ENCODE data around the gene HSD11B2.

The HSD11B2 gene

DNA sequence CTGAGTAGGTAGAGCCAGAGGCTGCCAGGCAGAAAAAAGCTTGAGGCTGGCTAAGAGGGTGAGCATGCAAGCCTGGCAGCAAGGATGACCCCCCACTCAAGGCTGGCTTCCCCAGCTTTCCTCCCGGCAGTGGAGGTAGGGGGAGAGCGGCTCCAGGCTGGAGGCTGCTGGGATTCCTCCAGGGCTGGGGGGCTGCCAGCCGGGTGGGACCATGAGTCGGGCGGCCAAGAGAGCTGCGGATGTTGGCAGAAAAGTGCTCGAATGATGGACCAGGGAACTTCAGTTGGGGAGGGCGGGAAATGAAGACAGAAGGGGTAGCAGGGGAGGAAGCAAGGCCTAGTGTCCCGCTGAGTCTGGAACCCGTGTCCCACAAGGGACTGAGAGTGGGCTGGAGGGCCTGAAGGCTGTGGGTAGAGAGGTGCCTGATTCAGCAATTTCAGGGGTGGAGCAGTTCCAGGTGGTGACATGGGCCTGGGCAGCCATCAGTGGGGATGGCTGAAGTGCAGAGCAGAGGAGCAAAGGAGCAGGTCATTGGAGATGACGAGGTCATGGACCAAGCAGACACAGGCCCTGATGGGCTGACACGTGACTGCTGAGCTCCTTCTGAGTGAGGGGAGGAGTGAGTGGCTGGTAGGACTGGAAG, 20.3 kb downstream of the HSD11B2 start:
- no peak for DNase-seq (ENCODE audit: low read depth, low spot score)

DNA sequence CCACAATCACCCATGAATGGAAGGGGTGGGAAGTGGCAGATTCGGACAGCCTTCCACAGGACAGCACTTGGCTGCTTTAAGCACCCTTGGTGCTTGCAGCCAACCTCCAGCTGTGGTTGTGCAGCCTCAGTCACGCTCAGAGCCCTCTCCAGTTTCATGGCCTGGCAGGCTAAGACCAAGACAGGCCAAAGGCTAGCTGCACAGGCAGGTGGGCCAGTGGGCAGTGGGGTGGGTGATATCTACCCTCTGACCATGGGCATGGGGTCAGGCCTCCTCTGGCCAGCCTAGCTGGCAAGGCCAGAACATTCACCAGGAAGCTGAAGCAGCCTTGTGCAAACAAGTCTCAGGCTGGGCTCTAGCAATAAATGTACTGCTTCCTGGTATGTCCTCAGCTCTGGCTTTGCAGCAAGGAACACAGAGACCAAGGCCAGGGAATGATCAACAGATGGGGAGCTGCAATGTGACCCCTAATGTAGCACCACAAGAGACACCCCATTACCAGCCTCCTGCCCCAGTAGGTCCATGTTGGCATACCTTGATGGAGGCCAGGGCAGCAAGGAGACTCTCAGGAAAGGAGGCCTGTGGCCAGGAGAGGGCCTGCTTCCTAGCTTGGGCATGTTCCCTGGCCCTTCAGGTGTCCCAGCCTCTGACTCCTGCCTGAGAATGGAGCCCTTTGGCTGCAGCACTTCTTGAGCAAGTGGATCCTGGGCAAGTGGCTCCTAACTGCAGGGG, 20.9 kb downstream of the HSD11B2 start:
- no peak for DNase-seq (ENCODE audit: low read depth, low spot score)

DNA sequence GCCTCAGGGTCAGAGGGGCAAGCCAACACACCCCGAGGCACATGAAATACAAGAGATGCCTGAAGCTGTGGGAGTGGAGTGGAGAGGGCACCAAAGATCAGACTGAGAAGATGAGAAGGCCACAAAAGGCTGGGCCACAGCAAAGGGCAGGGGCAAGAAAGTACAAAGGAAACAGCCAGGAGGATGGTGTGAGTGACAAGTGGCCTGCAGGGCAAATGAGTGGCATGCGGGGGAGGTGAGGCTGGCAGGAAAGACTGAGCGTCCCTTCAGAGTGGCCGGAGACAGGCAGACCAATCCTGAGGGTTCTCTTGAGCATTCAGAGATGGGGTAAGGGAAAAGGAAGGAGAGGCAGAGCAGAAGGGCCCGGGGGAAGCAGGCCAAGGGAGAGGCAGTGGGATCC, 23.2 kb downstream of the HSD11B2 start:
- DNase-seq (ENCODE audit: low read depth, low spot score): no peak

DNA sequence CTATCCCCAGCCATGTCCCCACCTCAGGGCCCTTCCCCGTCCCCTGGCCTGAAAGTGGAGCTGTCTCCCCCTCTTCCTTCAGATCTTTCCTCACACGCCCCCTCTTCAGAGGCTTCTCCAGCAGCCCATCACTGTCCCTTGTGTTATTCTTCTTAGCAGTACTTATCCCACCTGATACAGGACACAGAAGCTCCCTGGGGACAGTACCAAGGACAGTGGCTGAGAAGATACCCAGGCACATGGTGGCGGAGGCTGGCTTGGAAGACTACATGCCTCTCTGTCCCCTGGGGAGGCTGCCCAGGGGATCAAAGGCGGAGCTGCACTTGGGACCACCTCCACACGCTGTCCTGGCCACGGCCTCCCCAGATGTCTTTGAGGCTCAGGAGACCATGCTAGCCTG, 23.9 kb downstream of the HSD11B2 start:
- DNase-seq (ENCODE audit: low read depth, low spot score): no peak

DNA sequence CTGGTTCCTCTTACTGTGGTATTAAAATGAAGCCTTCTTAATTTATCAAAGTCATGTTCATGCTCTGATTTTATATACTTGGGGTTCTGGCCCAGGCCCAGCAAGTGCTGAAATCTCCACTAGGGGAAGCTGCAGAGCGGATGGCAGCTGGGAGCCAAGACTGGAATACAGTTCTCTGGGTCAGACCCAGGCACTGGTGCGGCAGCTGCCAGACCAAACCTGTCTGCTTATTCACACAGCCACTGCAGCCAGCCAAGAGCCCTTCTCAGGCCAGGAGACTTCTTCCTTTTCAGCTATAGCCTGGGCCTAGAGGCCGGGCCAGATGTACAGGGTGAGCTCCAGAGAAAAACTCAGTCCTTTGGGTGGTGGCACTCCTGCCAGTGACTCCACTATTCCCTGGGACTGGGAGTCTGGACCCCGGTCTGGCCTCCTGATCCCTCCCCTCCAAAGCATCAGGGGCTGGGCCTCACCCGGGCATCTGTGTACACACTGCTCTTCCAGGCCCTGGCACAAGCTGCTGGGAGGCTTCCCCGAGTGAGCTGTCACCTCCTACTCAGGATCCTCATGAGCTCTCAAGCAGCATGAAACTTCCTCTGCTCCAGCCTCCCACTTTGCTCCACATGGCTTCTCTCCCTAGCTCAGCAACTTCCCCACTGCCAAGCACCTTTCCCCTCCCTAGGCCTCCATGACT, 25.6 kb downstream of the HSD11B2 start:
- peak; percentile 45 for DNase-seq (ENCODE audit: low read depth, low spot score)

DNA sequence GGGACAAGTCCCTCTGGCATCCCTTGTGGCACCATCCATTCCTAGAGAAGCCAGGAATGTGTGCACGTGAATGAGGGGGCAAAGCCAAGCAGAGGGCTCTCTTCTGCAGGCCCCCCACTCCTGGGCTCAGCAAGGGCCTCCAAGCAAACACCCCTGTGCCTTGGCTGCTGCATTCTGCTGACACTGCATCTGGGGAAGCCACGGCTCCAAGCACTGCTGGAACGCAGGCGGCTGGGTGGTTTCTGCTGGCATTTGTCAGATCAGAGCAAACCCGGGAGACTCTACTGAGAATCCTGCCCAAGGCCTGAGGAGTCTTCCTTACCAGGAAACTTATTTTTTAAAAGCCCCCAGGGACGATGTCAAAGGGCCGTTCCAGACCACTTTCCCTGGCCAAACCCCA, 26.7 kb downstream of the HSD11B2 start:
- no peak for DNase-seq (ENCODE audit: low read depth, low spot score)

DNA sequence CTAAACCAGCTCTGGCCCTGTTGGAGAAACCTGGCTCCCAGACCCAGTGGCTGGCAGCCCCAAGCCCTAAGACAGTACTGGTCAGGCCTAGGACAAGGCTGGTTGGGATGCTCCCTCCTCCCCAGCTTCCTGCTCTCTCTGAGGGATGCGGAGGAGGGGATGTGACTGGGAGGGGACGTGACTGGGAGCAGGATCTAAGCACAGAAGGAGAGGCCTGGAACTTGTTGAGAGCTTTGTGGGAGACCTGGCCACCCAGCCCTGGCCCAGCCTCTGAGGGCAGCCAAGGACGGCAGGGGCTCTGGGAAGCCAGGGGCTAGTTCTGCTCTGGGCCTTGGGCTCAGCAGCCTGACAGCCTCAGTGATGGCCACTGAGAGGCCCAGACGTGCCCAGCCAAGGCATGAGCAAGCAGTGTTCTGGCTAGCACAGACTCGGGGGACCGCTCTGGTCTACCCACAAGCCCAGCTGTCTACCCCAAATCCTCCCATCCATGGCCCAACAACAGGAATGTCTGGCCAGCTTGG, 27.3 kb downstream of the HSD11B2 start:
- DNase-seq (ENCODE audit: low read depth, low spot score): no peak

DNA sequence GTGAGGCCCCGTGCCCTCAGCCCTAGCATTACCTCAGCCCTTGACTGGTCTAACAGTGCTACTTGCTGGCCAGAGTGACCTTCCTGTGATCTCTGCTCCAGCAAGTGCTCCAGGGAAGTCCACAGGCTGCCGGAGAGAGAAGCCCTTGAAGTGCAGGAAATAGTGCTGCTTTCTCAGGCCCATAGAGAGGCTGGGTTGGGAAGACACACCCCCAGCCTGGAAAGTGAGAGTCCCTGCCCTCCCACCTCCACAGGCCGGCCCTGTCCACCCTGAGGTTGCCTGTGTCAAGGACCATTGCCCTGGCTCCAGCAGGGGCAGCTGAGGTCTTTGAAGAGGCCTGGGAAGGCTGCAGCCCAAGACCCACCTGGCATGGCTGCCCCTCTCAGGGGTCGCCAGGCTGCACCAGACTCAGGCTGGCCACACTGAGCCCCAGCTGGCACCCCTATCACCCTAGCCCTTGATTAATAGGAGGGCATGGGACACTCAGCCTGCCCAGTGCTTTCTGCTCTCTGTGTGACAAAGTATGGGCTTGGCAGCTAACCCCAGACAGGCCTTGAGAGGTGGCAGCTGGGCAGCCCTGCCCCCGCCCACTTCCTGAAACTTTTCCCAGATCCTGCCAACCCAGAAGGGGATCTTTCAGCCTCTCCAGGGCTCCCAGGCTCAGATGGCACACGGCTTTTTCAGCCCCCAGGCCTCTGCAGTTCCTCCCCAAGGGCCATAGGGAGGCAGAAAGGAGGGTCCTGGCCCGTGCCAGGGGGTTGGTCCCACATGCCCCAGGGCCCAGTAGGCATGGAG, 28.3 kb downstream of the HSD11B2 start:
- DNase-seq (ENCODE audit: low read depth, low spot score): no peak

DNA sequence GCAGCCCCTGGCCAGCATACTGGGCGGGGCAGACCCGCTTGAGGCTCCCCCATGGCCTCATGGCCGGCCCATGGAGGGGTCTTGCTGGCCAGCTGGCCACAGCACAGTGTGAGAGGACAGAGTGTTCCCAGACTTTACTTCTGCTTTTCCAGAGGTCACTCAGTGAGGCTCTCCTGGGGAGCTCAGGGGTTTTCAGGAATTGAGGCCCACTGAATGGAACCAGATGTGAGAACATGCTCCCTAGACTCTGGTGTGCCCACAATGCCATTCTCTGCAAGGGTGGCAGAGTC, 28.9 kb downstream of the HSD11B2 start:
- DNase-seq (ENCODE audit: low read depth, low spot score): no peak

DNA sequence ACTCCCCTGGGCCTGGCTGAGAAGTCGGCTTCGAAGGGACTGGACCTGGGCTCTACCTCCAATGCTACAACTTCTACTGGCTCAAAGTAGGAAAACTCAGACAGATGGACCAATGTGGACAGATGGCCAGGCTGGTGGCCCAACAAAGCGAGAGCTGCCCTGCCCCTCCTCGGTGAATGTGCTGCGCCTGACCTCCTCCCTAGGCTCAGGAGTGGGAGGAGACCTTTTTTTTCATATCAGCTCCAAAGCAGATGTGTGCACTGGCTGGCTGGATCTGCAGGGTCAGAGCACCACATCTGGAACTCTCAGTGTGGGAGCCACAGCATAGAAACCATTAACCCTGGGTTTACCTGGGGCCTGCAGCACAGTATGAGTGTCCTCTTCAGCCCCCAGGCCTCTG, 29.2 kb downstream of the HSD11B2 start:
- no peak for DNase-seq (ENCODE audit: low read depth, low spot score)

DNA sequence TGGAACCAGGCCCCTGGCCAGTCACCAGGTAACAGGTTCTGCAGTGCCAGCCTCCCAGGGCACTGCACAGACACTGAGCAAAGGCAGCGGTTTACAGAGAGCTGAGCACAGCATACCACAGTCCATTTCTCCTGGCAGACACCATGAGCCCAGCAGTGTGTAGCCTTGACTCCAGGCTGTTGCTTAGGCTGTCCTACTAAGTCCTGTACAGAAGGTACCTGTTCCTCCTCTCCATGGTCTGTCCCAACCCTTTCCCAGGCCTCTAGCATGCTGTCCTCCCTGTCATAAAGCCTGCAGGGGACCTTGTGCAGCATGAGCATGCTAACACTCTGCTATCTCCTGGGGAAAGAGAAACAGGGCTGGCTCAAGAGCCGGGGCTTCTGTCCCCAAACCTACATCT, 30.0 kb downstream of the HSD11B2 start:
- DNase-seq (ENCODE audit: low read depth, low spot score): no peak

DNA sequence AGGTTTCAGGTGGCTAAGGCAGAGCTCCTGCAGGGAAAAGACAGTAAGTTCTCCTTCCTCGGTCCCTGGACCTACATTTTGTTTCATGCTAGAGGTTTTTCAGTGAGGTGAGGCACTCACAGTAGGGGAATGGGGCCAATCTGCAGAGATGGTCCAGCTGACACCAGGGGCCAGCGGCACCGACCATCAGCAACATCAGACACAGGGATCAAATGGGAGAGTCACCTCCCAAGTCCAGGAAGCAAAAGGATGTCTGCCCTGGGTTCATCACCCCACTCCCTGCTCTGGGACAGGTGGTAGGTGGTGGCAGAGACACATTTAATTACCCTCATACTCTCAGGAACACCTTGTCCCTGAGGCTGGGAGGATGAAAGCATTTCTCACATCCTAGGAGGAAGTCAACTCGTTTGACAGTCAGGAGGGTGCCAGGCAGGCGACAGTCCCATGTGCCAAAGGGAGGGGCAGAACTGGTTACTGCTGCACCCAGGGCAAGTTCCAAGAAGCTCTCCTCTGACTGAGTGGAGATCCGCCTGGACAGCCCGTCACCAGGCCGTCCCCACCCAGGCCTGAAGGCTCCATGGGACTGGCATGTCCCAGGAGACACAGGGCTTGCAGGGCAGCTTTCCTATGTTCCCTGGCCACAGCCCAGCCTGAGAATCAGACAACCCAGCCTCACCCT, 30.8 kb downstream of the HSD11B2 start:
- no peak for DNase-seq (ENCODE audit: low read depth, low spot score)

DNA sequence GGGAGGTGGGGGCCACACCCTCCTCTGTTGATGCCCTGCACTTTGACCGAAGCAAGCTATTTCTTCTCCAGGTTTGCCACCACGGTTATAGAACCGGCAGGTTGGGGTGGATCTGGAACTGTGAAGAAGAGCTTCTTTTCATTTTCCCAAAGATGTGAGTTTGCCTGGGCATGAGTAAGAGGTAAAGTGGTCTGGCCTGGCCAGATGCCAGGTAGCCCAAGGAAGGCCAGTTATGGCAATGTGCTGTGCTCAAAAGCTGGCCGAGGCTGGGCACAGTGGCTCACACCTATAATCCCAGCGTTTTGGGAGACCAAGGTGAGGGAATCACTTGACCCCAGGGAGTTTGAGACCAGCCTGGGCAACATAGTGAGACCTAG, 31.3 kb downstream of the HSD11B2 start:
- peak; percentile 61 for DNase-seq (ENCODE audit: low read depth, low spot score)

DNA sequence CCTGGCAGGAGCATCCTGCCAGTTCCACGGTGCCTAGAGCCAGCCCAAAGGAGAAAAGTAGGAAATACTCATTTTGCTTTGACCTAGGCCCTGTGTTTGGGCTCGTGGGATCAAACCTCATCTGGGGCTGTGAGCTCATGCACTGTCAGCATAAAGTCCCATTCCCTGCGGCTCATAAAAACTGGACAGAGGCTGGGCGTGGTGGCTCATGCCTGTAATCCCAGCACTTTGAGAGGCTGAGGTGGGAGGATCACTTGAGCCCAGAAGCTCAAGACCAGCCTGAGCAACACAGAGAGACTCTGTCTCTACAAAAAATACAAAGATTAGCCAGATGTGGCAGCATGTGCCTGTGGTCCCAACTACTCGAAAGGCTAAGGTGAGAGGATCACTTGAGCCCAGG, 32.1 kb downstream of the HSD11B2 start:
- DNase-seq (ENCODE audit: low read depth, low spot score): no peak

DNA sequence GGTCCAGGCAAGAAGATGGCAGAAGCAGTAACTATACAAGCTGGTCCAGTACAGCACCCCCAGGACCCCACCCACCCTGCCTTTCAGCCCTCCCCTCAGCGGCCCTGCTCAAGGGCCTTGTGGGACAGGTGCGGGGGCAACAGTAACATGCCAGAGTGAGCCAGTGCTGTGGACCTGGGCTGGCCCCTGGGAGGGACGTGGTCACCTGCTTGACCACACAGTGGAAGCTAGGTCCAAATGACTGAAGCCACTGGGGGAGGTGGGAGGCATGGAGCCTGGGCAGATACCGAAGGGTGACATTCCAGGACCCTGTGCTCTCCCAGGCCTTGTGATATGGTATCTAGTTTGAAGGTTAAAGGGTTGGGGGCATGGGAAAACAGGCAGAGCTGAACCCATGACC, 32.8 kb downstream of the HSD11B2 start:
- no peak for DNase-seq (ENCODE audit: low read depth, low spot score)

DNA sequence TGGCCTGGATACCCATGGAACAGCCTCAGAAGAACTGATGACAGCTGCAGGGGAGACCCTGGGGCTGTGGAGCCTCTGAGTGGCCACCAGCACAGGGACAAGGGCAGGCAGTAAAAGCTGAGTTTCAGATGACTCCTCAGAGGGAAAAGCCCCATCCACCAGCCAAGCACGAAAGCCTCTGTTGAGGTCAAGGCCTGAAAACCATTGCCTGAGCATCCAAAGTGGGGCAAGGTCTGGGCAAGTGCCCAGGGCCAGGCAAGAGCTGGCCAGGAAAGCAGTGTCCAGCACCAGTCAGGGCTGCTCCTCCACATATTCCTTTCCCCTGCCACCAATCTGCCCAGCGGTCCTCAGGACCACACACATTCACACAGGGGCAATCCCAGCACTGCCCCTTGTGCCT, 33.6 kb downstream of the HSD11B2 start:
- DNase-seq (ENCODE audit: low read depth, low spot score): no peak

DNA sequence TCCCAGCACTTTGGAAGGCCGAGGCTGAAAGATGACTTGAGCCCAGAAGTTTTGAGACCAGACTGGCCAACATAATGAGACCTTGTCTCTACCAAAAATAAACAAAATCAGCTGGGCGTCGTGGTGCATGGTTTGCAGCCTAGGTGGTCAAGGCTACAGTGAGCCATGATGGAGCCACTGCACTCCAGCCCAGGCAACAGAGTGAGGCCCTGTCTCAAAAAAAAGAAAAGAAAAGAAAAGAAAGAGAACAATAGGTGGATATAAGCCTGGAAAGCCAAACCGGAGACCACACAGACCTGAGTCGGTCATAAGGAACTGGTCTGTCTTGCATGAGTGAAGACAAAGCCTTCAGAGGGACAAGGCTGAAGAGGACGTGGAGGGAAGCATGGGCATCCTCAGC, 35.7 kb downstream of the HSD11B2 start:
- no peak for DNase-seq (ENCODE audit: low read depth, low spot score)

DNA sequence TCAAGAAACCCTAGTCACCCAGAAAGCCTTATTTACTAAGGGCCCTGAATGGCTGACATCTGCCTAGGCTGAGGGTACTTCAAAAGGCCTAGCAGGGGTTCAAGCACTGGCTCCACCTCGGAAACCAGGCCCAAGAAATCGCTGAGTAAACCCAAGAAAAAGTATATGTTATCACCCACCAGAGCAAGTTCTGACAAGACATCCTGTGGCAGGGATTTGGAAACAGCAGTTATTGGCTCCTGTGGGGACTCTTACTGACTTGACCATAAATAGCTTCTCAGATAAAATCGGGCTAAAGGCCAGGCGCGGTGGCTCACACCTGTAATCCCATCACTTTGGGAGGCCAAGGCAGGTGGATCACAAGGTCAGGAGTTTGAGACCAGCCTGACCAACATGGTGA, 37.8 kb downstream of the HSD11B2 start:
- no peak for DNase-seq (ENCODE audit: low read depth, low spot score)

DNA sequence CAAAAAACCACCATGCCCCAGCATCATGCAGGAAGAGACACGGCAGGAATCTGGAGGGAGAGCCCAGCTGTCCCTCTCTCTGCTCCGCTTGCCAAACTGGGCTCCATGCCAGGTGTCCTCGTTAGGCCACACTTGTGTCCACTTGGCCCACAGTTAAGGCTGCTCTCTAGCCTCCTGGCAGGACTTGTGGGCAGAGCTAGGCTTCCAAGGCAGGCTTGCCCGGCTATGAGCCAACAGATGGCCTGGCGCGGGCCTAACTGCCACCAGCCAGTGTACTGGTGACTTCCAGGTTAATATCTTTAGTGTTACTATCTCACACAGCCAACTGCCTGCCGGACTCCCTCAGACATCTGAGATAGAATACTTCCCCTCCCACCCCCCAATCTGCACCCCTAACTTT, 39.4 kb downstream of the HSD11B2 start:
- peak; percentile 31 for DNase-seq (ENCODE audit: low read depth, low spot score)

DNA sequence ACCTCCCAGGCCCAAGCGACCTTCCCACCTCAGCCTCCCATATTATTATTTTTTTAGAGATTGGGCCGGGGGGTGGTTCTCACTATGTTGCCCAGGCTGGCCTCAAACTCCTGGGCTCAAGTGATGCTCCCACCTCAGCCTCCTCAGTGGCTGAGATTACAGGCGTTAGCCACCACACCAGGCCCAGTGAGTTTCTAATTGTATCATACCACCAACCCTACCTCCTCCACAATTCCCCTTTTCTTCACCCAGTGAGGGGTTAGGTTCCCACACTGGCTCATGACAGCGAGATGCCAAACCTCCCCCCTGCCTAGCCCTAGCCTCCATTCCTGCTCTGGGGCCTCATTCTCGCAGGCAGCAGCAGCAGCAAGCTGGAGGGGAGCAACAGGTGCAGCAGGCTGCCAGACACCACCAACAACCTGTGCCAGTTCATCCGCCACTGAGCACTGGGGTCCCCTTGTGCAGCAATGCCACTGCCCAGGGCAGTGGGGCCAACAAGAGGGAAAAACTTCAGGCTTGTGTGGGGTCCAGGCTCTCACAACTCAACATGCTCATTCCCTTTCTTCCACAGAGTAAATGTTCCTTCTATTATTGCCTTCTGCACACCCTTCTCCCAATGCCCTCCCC, 41.0 kb downstream of the HSD11B2 start:
- DNase-seq (ENCODE audit: low read depth, low spot score): no peak
